Smooth muscle cell (in vitro differentiated cells): ENCODE results near the gene MCM3AP. TPM values are rescaled to one million over a fixed set of nuclear protein-coding genes. Genes with fewer than 3 reads are reported as not detected.

Experiments
- DNase-seq: peaks from one replicate; lab custom pipeline; 2025; ENCODE audit not compliant: unreplicated experiment; lab: John Stamatoyannopoulos, UW
- H2AFZ ChIP-seq: fragments of 200-600 bp; sonication (generic); 2 replicates; pipeline ENCODE4 v1.6.0; 2016; ENCODE audit warnings: antibody characterized with exemption, low read depth, mild to moderate bottlenecking
- H3F3A ChIP-seq: fragments of 200-600 bp; sonication (generic); 2 replicates; pipeline ENCODE4 v1.6.0; 2017; ENCODE audit warnings: antibody characterized with exemption, low read depth
- H3K27ac ChIP-seq: fragments of 200-600 bp; sonication (generic); 2 replicates; pipeline ENCODE4 v1.5.1; 2016; ENCODE audit warnings: low read depth, mild to moderate bottlenecking
- H3K27me3 ChIP-seq: fragments of 200-600 bp; sonication (generic); 2 replicates; pipeline ENCODE4 v1.6.1; 2016; ENCODE audit warnings: low read depth, mild to moderate bottlenecking
- H3K36me3 ChIP-seq: fragments of 200-600 bp; sonication (generic); 2 replicates; pipeline ENCODE4 v1.5.1; 2016; ENCODE audit warnings: low read depth
- H3K4me1 ChIP-seq: fragments of 200-600 bp; sonication (generic); 2 replicates; pipeline ENCODE4 v1.5.1; 2016; ENCODE audit warnings: low read depth
- H3K4me2 ChIP-seq: fragments of 200-600 bp; sonication (generic); 2 replicates; pipeline ENCODE4 v1.6.0; 2016; ENCODE audit warnings: mild to moderate bottlenecking
- H3K4me3 ChIP-seq: fragments of 200-600 bp; sonication (generic); 2 replicates; pipeline ENCODE4 v1.5.1; 2016; ENCODE audit warnings: mild to moderate bottlenecking
- H3K79me2 ChIP-seq: fragments of 200-600 bp; sonication (generic); 2 replicates; pipeline ENCODE4 v1.6.0; 2016; ENCODE audit warnings: low read depth, mild to moderate bottlenecking
- H3K9ac ChIP-seq: fragments of 200-600 bp; sonication (generic); 2 replicates; pipeline ENCODE4 v1.6.0; 2016; ENCODE audit warnings: low read depth
- H3K9me3 ChIP-seq: fragments of 200-600 bp; sonication (generic); replicated peaks from 2 replicates; pipeline ENCODE4 v1.5.1; 2016; ENCODE audit warnings: low read depth
- H4K20me1 ChIP-seq: fragments of 200-600 bp; sonication (generic); 2 replicates; pipeline ENCODE4 v1.6.0; 2016; ENCODE audit warnings: low read depth
- WGBS: methylation state at CpG from one replicate; pipeline ENCODE4 v1.1.7; 2016; ENCODE audit warnings: low lambda C conversion rate; 5-methylcytosine and 5-hydroxymethylcytosine counted together
- polyA plus RNA-seq: library from polyadenylated mRNA; unstranded; fragments of >200 nt; fragmentation: Nextera tagmentation; extraction: Ambion mirVana; gene quantifications from 2 replicates; pipeline ENCODE4 v1.2.1, GENCODE V29; 2016
- total RNA-seq: library from RNA; depleted of rRNA; stranded (reverse); fragments of >200 nt; gene quantifications from 2 replicates; pipeline ENCODE4 v1.2.3, GENCODE V29; 2014
- TF ChIP-seq, protein P1 (sequence below): fragments of 200-600 bp; sonication (generic); IDR thresholded peaks from 2 replicates; pipeline ENCODE4 v1.5.1; 2017; ENCODE audit warnings: borderline replicate concordance, mild to moderate bottlenecking, antibody characterized with exemption; ENCODE audit not compliant: insufficient read depth, poor library complexity, severe bottlenecking

Gene MCM3AP
- total and polyA plus RNA-seq, 2 experiments from 2014 or later: 39.2 to 51.5 TPM

DNA sequence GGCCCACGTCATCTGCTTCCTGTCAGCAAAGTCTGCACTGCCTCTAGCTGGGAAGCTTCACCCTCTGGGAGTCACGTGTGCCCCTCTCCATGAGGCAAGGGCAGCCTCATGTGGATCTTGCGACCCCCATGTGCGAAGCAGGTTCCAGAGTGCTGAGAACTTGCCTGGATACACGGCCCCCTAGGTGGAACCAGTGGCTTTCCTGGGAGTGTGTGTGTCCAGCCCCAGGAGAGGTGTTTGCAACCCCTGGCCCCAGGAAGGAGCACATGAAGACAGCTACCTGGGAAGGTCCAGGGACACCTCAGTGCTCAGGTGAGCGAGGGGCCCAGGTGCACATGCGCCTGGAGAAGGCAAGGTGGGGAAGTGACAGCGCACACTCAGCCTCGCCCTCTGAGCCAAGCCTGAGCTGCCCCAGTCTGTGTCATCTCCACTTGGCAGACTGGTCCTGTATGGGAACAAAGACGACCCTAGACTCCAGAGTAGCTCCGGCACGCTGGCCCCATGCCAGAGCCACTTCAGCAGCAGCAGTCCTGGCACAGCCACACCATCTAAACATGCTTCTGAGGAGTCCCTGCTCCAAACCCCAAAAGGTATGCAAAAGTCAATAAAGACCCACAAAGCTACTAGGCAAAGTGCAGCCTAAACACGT, 65.7 kb downstream of the MCM3AP start:
- DNase-seq: no peak
- peaks cover 22% of the 10 kb centered on the region for H3K79me2 ChIP-seq
- H3K4me2 ChIP-seq: no peak overlapping the region
- H3K27me3 ChIP-seq: no peaks in the 10 kb centered on the region
- no peak overlapping the region for H3K27ac ChIP-seq
- H2AFZ ChIP-seq: no peak overlapping the region
- 81% methylated on average over 13 of the region's 13 CpGs for WGBS
- no peak overlapping the region for H3K4me3 ChIP-seq
- TF ChIP-seq, protein P1, sequence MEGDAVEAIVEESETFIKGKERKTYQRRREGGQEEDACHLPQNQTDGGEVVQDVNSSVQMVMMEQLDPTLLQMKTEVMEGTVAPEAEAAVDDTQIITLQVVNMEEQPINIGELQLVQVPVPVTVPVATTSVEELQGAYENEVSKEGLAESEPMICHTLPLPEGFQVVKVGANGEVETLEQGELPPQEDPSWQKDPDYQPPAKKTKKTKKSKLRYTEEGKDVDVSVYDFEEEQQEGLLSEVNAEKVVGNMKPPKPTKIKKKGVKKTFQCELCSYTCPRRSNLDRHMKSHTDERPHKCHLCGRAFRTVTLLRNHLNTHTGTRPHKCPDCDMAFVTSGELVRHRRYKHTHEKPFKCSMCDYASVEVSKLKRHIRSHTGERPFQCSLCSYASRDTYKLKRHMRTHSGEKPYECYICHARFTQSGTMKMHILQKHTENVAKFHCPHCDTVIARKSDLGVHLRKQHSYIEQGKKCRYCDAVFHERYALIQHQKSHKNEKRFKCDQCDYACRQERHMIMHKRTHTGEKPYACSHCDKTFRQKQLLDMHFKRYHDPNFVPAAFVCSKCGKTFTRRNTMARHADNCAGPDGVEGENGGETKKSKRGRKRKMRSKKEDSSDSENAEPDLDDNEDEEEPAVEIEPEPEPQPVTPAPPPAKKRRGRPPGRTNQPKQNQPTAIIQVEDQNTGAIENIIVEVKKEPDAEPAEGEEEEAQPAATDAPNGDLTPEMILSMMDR: no peak
- no peaks in the 10 kb centered on the region for H3K4me1 ChIP-seq
- H3F3A ChIP-seq: no peaks in the 10 kb centered on the region
- H4K20me1 ChIP-seq: peaks cover 19% of the 10 kb centered on the region
- H3K36me3 ChIP-seq: no peaks in the 10 kb centered on the region
- H3K9me3 ChIP-seq: no peaks in the 10 kb centered on the region
- no peak overlapping the region for H3K9ac ChIP-seq

DNA sequence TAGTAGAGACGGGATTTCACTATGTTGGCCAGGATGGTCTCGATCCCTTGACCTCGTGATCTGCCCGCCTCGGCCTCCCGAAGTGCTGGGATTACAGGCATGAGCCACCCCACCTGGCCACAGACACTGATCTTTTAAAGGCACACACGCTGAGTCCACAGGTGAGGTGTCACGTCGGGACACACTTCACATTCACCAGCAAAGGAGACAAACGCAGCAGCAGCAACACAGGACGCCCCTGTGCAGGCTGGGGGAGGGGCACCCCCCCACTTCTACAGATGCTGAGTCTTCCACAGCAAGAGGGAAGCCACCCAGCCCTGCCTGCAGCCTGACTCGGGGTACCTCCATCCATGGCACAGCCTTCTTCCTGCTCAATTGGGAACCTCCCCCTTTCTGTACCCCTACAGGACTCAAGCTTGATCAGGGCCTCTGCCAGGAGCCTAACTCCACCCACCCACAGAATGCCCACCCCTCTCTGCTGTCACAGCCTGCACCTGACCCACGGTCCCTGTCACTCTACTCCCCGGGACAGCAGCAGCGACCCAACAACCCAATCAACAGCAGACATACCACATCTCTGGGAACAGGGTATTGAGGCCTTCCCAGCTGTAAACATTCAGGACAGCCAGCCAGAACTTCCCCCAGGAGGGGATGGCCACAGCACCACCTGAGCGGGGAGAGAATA, 66.4 kb downstream of the MCM3AP start:
- H3K79me2 ChIP-seq: peaks cover 17% of the 10 kb centered on the region

DNA sequence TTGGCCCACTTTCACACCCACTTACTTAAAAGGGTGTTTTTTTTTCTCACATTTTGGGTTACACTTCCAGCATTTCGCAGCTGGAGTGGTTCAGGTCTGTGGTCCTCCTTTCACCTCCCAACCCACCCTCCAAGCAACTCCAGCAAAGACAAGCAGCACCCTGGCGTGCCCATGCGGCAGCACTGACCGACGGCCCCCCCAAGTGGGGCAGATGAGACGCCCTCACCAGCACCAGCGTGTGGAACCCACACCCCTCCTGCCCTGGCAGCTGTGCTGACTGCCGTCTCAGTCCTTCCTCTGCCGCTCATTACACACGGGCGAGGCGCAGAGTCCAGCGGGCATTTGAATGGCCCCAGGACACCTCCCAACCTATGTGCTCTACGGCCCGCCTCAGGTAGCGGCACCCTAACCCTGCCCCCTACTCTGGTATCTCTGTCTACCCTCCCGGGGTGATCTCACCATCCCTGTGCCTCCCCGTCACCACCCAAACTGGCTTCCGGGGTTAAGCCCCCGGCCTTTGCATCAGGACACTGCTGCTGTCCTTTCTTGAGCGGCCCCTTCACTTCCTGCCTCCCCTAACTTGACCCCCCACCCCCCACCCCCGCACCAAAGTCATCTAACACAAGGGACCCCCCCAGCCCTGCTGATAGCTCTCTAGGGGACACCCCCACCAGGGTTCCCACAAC, 67.8 kb downstream of the MCM3AP start:
- TF ChIP-seq, protein P1: no peak
- H3K4me3 ChIP-seq: no peak overlapping the region
- WGBS: 94% methylated on average over 21 of the region's 22 CpGs
- no peak for DNase-seq
- peaks cover 8% of the 10 kb centered on the region for H3K79me2 ChIP-seq
- H3K36me3 ChIP-seq: no peaks in the 10 kb centered on the region
- no peak overlapping the region for H2AFZ ChIP-seq
- no peaks in the 10 kb centered on the region for H3F3A ChIP-seq
- no peaks in the 10 kb centered on the region for H3K4me1 ChIP-seq
- H4K20me1 ChIP-seq: peaks cover 16% of the 10 kb centered on the region
- no peaks in the 10 kb centered on the region for H3K27me3 ChIP-seq
- H3K9me3 ChIP-seq: no peaks in the 10 kb centered on the region
- H3K9ac ChIP-seq: no peak overlapping the region
- no peak overlapping the region for H3K4me2 ChIP-seq
- no peak overlapping the region for H3K27ac ChIP-seq

More for the DNA sequence above, 66.4 kb downstream of the MCM3AP start:
- Histone ChIP-seq H4K20me1 (peaks cover 14% of the 10 kb centered on the region), H3K27ac (no peak overlapping the region), H2AFZ (no peak overlapping the region), H3K4me1 (no peaks in the 10 kb centered on the region), H3K9me3 (no peaks in the 10 kb centered on the region), H3K27me3 (no peaks in the 10 kb centered on the region), H3K4me3 (no peak overlapping the region), H3K36me3 (no peaks in the 10 kb centered on the region), H3K4me2 (no peak overlapping the region), H3K9ac (no peak overlapping the region), H3F3A (no peaks in the 10 kb centered on the region)
- TF ChIP-seq, protein P1: no peak
- WGBS: 87% methylated on average over 15 of the region's 16 CpGs
- no peak for DNase-seq
